ENCODE measurements around the gene PON3. TPM values are rescaled to one million over a fixed set of nuclear protein-coding genes. Genes with fewer than 3 reads are reported as not detected.

Gene PON3
- total RNA-seq, 2 experiments from 2014 or later = not detected

DNA sequence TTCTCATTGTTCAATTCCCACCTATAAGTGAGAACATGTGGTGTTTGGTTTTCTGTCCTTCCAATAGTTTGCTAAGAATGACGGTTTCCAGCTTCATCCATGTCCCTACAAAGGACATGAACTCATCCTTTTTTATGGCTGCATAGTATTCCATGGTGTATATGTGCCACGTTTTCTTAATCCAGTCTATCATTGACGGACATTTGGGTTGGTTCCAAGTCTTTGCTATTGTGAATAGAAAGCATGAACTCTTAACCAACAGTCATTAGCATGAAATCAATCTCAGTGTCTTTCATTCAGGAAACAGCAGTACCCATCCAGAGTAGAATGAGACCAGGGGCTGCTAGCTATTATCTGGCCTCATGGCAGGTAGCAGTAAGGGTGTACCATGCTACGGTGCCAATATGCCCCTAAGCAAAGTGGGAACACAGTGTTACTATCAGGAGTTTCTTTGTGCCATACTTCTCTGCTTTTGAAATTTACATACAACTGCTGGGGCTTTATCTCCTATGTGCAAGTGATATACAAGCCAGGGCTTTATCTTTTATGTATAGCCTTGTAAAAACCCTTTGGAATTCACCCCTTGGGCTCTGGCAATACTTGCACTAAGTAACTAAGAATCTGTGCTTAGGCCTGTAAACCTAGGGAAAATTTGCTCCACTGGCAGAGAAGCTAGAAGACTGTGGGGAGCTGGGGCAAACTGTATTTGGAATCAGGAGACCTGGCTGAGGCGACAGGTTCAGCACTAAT, 33.2 kb upstream of the PON3 start:
- H3K9me3 Mint-ChIP-seq = no peaks in the 10 kb centered on the region
- H3K27me3 Mint-ChIP-seq = no peaks in the 10 kb centered on the region
- H3K27ac Mint-ChIP-seq = no peak overlapping the region
- POLR2A ChIA-PET = no interaction called here
- H3K4me3 Mint-ChIP-seq = no peak overlapping the region
- DNase-seq = no peak
- intact Hi-C loops (cut with micrococcal nuclease) = no loop called here
- H3K36me3 Mint-ChIP-seq = no peaks in the 10 kb centered on the region
- CTCF ChIA-PET = interaction anchor here (0.7 kb wide), 1 partner anchor 34 kb away, joined by 3 read pairs; no protein-coding TSS in a partner anchor
- peaks cover 3% of the 10 kb centered on the region for H3K4me1 Mint-ChIP-seq (ENCODE audit: low read depth)

DNA sequence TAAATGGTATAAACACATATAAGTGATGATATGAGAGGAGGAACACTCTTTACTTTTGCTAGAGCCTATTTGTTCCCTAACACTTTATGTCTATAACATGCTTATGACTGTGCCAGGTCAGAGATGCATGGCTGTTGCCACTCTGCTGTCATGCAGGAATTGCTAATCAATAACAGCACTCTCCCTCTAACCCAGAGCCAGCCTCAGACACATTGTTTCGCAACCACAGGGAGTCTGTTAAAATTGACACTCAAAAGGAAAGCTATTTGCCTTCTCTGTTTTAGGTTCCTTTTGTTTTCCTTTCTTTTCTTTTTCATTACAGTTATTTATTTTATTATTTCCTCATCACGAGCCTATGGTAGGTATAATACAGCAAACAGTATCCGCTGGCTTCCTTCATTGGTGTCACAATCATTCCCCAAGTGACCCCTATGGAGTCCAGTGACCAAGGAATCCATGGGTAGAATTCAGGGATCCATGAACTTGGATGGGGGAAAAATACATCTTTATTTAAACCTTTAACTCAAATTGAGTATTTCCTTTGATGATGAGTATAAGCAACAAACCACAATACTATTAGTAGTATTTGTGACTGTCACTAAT, 31.8 kb upstream of the PON3 start:
- DNase-seq = no peak
- Mint-ChIP-seq H3K36me3 (no peaks in the 10 kb centered on the region), H3K4me3 (no peak overlapping the region), H3K4me1 (ENCODE audit: low read depth) (no peaks in the 10 kb centered on the region), H3K27ac (no peak overlapping the region), H3K9me3 (no peaks in the 10 kb centered on the region), H3K27me3 (no peaks in the 10 kb centered on the region)
- POLR2A ChIA-PET = no interaction called here
- intact Hi-C loops (cut with micrococcal nuclease) = no loop called here
- CTCF ChIA-PET = interaction anchor here (0.6 kb wide), 1 partner anchor 49 kb away, joined by 3 read pairs; no protein-coding TSS in a partner anchor

DNA sequence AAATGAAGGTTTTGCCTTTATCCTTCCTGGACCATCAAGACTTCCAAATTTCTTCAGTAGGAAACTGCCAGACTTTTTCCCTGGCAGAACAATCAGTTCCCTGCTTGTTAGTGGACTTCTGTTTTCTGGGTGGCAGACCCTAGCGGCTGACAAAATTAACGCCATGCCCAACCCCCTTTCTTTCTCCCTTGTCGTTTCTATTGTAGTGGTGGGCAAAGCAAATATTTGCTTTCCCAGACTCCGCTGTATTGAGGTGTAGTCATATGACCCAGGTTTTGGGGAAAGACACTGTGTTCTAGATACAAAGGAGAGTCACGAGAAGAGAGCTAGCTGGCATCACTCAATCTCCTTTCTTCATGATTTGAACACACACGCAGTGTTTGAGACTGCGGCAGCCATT, 31.0 kb upstream of the PON3 start:
- ChIA-PET CTCF (interaction anchor here (0.6 kb wide), 1 partner anchor 49 kb away, joined by 3 read pairs; no protein-coding TSS in a partner anchor), POLR2A (no interaction called here)
- intact Hi-C loops (cut with micrococcal nuclease) = no loop called here
- no peaks in the 10 kb centered on the region for H3K4me1 Mint-ChIP-seq (ENCODE audit: low read depth)
- H3K9me3 Mint-ChIP-seq = no peaks in the 10 kb centered on the region
- DNase-seq = no peak
- H3K27me3 Mint-ChIP-seq = no peaks in the 10 kb centered on the region
- H3K27ac Mint-ChIP-seq = no peak overlapping the region
- no peaks in the 10 kb centered on the region for H3K36me3 Mint-ChIP-seq
- H3K4me3 Mint-ChIP-seq = no peak overlapping the region

DNA sequence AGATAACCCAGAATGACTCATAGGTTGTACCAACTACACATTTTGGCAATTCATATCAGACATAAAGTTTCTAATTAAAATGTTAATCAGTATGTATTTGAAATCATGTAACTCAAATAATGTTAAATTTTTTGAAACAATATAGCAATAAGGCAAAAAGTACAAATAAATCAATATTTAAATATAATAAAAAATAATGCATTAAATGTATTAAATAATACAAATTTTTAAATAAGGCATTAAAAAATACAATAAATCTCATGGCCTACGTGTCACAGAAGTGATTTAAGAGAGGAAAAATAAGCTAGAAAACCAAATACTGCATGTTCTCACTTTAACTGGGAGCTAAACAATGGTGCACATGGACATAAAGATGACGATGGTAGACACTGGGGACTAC, 29.5 kb upstream of the PON3 start:
- Mint-ChIP-seq H3K27me3 (no peaks in the 10 kb centered on the region), H3K27ac (no peak overlapping the region), H3K4me3 (no peak overlapping the region), H3K4me1 (ENCODE audit: low read depth) (no peaks in the 10 kb centered on the region), H3K36me3 (no peaks in the 10 kb centered on the region), H3K9me3 (no peaks in the 10 kb centered on the region)
- intact Hi-C loops (cut with micrococcal nuclease) = no loop called here
- no peak for DNase-seq
- ChIA-PET CTCF (no interaction called here), POLR2A (no interaction called here)

DNA sequence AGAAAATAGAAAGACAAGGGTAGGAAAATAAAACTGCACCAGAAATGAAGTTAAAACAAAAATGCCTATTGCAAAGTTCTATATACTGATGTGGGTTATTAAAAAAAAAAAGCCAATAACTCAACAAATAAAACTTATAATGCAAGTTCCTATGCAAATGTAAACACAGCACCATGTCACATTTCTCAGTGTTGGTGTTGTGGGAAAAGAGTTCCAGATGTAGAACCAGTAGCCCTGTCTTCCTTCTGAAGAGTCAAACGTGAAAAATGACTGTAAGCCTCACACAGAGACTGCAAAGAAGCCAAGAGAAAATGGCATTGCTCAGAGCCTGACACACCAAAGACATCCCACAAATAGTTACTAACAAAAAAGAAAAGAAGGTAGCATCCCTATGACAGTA, 28.5 kb upstream of the PON3 start:
- CTCF ChIA-PET = no interaction called here
- Mint-ChIP-seq H3K27me3 (no peaks in the 10 kb centered on the region), H3K4me3 (no peak overlapping the region), H3K36me3 (no peaks in the 10 kb centered on the region), H3K4me1 (ENCODE audit: low read depth) (no peaks in the 10 kb centered on the region), H3K27ac (no peak overlapping the region), H3K9me3 (no peaks in the 10 kb centered on the region)
- DNase-seq = no peak
- intact Hi-C loops (cut with micrococcal nuclease) = no loop called here
- POLR2A ChIA-PET = no interaction called here

DNA sequence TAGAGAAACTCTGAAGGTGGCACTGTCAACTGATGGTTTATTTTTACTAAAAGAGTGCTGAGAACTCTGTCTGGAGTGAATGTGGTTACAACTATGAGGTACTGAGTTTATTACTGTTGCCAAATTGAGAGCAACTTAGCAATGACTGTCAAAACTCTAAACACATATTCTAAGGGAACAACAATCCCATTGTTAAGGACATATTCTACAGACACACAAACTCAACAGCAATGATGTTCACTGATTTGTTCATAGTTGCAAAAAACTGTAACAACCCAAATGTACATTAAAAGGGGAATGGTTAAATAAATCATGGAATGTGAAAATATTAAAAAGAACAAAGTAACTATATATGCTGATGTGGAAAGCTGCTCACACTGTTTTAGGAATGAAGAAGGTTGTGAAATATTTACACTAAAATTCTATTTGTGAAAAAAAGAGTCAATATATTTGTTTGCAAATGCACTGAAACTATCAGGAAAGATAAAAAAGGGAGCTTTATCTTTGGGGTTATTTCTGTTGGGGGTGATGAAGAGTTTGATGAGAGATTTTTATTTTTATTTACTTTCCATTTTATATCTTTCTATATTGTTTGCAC, 25.8 kb upstream of the PON3 start:
- H3K27me3 Mint-ChIP-seq = peaks cover 1% of the 10 kb centered on the region
- CTCF ChIA-PET = interaction anchor here (0.5 kb wide), 1 partner anchor 972 kb away, joined by 3 read pairs; no protein-coding TSS in a partner anchor
- no peaks in the 10 kb centered on the region for H3K36me3 Mint-ChIP-seq
- POLR2A ChIA-PET = no interaction called here
- H3K4me1 Mint-ChIP-seq (ENCODE audit: low read depth) = no peaks in the 10 kb centered on the region
- no peak overlapping the region for H3K4me3 Mint-ChIP-seq
- no peak for DNase-seq
- intact Hi-C loops (cut with micrococcal nuclease) = no loop called here
- H3K9me3 Mint-ChIP-seq = no peaks in the 10 kb centered on the region
- H3K27ac Mint-ChIP-seq = no peak overlapping the region

DNA sequence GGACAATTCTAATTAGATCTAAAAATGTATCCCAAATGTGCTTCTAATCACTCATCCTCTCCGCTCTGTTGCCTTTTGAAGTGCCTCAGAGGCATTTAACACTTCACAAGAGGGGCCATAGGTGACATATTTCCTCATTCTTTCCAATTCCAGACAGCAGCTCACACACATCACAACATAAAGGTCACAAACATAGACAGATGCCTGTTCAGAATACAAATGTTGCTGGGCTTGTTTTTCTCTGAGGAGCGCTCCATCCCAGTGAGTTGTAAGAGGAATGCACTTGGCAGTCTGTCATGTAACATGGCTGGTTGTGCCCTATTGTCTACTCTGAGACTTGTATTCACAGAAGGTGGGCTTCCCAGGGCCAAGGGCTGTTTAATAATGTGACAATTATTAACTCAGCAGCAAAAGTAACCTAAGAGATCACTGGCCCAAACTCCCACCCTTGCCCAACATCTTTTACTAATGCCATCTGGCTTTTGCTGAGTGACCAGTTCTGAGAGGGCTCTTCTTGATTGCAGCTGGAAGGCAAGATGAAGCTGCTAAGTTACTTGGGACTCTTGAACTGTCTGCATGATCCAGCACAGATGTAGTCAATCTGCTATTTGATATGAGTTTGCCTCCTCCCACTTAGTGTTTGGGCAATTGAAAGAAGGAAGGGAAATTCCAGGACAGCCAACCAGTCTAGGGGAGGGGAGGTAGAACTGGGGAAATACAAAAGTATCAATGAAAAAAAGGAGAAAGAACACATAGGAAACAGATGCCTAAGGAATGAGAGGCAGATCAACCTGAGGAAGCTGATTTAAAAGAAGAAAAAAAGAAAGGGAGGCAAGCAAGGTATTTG, 25.0 kb upstream of the PON3 start:
- CTCF ChIA-PET = no interaction called here
- intact Hi-C loops (cut with micrococcal nuclease) = no loop called here
- no peak overlapping the region for H3K4me3 Mint-ChIP-seq
- no peaks in the 10 kb centered on the region for H3K36me3 Mint-ChIP-seq
- H3K27ac Mint-ChIP-seq = no peak overlapping the region
- peaks cover 1% of the 10 kb centered on the region for H3K27me3 Mint-ChIP-seq
- POLR2A ChIA-PET = no interaction called here
- no peaks in the 10 kb centered on the region for H3K4me1 Mint-ChIP-seq (ENCODE audit: low read depth)
- no peaks in the 10 kb centered on the region for H3K9me3 Mint-ChIP-seq
- DNase-seq = no peak

DNA sequence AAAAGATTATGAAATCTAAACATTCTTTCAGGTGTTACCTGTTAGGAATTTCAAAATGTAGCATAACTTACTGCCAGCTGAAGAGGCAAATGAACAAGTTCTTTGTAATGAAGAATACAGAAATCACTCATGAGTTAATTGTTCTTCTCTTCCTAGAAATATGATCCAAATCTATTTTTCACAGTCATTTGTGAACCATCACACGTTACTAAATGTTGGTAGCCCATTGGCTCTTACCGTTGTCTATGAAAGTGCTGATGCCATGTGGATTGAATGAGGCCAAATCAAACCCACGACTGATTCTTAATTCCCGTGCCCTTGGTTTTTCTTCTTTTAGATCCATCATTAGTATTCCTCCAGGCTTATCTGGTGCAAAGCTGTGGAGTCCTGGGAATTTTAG, 15.9 kb upstream of the PON3 start:
- intact Hi-C loops (cut with micrococcal nuclease) = no loop called here
- ChIA-PET CTCF (interaction anchor here (1.8 kb wide), 1 partner anchor 16 kb away, joined by 5 read pairs; the partner anchor contains the start of gene PON3), POLR2A (interaction anchor here (0.9 kb wide), 1 partner anchor 16 kb away, joined by 3 read pairs; the partner anchor contains the start of gene PON3)
- DNase-seq = no peak
- Mint-ChIP-seq H3K27ac (no peak overlapping the region), H3K9me3 (no peaks in the 10 kb centered on the region), H3K4me1 (ENCODE audit: low read depth) (no peaks in the 10 kb centered on the region), H3K36me3 (peaks cover 1% of the 10 kb centered on the region), H3K27me3 (no peaks in the 10 kb centered on the region), H3K4me3 (no peak overlapping the region)

DNA sequence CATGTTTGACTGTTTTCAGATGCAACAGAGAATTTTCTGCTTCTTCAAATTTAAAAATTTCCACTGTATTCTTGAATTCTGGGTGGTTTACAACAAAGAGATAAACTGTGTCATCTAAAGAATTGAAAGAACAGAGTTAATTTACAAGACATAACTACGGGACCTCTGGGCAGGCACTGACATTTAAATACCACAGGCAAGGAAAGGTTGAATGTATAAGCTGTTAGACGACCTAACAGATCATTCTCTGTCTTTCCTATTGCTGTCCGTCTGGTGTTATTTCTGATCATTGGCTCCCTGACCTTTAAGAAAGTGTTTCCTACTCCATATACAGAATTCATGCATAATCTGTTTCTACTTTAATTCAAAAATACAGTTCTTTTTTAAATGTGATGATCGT, 15.5 kb upstream of the PON3 start:
- no peaks in the 10 kb centered on the region for H3K9me3 Mint-ChIP-seq
- DNase-seq = no peak
- no peaks in the 10 kb centered on the region for H3K27me3 Mint-ChIP-seq
- intact Hi-C loops (cut with micrococcal nuclease) = no loop called here
- ChIA-PET POLR2A (interaction anchor here (0.9 kb wide), 1 partner anchor 16 kb away, joined by 3 read pairs; the partner anchor contains the start of gene PON3), CTCF (interaction anchor here (1.8 kb wide), 1 partner anchor 16 kb away, joined by 5 read pairs; the partner anchor contains the start of gene PON3)
- H3K27ac Mint-ChIP-seq = no peak overlapping the region
- H3K4me1 Mint-ChIP-seq (ENCODE audit: low read depth) = no peaks in the 10 kb centered on the region
- no peak overlapping the region for H3K4me3 Mint-ChIP-seq
- peaks cover 1% of the 10 kb centered on the region for H3K36me3 Mint-ChIP-seq

DNA sequence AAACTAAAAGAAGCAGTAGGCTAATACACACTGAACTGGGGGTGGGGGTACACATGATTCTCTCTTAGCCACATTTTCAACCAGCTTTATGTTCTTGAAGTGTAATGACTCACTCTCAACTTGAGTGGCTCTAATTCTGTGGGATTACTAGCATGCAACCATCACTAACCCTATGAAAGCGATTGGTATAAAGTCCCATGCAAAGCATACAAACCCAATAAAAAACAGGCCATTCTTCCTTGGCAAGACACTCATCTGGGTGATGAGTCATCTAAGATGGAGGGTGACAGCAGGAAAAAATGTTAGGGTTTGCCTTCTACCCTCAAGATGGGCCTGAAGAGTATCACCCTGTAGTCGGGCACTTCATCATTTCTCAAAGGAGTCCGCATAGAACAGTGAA, 14.9 kb upstream of the PON3 start:
- peaks cover under 1% of the 10 kb centered on the region for H3K36me3 Mint-ChIP-seq
- H3K27ac Mint-ChIP-seq = no peak overlapping the region
- H3K27me3 Mint-ChIP-seq = no peaks in the 10 kb centered on the region
- intact Hi-C loops (cut with micrococcal nuclease) = no loop called here
- no peaks in the 10 kb centered on the region for H3K9me3 Mint-ChIP-seq
- no peak overlapping the region for H3K4me3 Mint-ChIP-seq
- H3K4me1 Mint-ChIP-seq (ENCODE audit: low read depth) = no peaks in the 10 kb centered on the region
- CTCF ChIA-PET = interaction anchor here (1.8 kb wide), 1 partner anchor 15 kb away, joined by 5 read pairs; the partner anchor contains the start of gene PON3
- POLR2A ChIA-PET = interaction anchor here (0.9 kb wide), 1 partner anchor 15 kb away, joined by 3 read pairs; the partner anchor contains the start of gene PON3
- DNase-seq = no peak

DNA sequence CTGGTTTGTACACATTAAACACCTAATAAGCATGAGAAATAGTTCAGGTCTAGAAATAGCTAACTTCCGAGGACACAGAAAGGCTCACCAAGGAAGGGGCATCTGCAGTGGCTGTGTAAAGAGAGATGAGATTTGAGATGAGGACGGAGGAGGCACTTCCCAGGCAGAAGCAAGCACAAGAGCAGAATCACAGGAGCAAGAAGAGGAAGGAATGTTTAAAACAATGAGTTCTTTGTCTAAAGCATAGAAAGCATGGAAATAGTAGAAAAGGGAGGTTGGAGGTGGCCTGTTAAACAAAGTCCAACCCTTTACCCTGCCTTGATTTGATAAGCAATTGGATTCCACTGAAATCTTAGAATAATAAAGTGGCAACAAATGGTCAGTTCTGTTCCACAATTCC, 11.6 kb upstream of the PON3 start:
- intact Hi-C loops (cut with micrococcal nuclease) = no loop called here
- ChIA-PET CTCF (no interaction called here), POLR2A (no interaction called here)
- Mint-ChIP-seq H3K4me1 (ENCODE audit: low read depth) (no peaks in the 10 kb centered on the region), H3K9me3 (no peaks in the 10 kb centered on the region), H3K36me3 (no peaks in the 10 kb centered on the region), H3K27ac (no peak overlapping the region), H3K4me3 (no peak overlapping the region), H3K27me3 (no peaks in the 10 kb centered on the region)
- DNase-seq = no peak

DNA sequence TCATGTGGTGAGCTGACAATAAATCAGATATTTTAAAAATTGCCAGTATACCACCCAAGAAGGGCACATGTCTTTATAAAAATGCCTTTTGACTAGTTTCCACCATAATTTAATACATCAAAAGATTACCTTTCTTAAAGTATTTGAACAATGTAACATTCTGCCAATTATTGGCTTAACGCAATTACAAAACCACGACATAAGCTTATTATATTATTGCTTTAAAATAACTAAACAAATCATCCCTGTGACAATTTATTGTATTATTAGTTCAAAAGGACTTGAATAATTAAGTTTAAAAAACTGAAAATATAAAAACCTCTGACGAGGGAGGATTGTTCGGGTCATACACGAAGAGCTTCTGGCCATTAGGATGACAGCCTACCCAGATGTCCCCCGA, 9.6 kb upstream of the PON3 start:
- no peaks in the 10 kb centered on the region for H3K27me3 Mint-ChIP-seq

More for the DNA sequence above, 9.6 kb upstream of the PON3 start:
- Mint-ChIP-seq H3K4me1 (ENCODE audit: low read depth) (no peaks in the 10 kb centered on the region), H3K4me3 (no peak overlapping the region), H3K9me3 (no peaks in the 10 kb centered on the region), H3K36me3 (no peaks in the 10 kb centered on the region), H3K27ac (no peak overlapping the region)
- CTCF ChIA-PET = no interaction called here
- intact Hi-C loops (cut with micrococcal nuclease) = no loop called here
- POLR2A ChIA-PET = no interaction called here
- DNase-seq = no peak

Data from activated CD4-positive, alpha-beta memory T cell treated with anti-CD3 and anti-CD28 coated beads for 36 hours (primary cell).